ENCODE results near the gene TAS2R40.

DNA sequence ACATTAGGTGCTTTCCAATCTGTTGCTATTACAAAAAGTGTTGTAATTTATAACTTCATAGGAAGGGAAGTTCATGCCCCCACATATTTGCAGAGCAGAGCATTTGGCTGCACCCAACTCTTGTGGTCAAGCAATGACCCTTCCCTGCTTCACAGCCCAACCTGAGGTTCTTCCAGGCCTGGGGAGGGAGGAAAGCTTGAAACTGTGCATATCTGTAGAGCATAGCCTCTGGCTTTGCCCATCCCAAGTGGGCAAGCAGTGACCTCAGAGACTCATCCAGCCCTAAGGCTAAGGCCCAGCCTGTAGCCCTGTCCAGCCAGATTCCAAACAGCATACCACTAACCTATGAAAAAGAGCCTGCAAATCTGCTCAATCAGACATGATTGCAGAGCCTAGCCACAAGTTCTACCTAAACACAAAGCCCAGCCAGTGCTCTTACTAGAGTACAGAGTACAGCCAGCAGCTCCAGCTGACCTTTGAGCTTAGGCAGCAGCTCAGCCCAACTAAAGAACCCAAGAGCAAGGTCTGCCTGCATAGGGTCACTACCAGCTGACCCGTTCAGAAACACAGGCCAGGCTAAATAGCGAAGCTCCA lies 27.0 kb downstream of the TAS2R40 start:
- TF ChIP-seq, protein P1, sequence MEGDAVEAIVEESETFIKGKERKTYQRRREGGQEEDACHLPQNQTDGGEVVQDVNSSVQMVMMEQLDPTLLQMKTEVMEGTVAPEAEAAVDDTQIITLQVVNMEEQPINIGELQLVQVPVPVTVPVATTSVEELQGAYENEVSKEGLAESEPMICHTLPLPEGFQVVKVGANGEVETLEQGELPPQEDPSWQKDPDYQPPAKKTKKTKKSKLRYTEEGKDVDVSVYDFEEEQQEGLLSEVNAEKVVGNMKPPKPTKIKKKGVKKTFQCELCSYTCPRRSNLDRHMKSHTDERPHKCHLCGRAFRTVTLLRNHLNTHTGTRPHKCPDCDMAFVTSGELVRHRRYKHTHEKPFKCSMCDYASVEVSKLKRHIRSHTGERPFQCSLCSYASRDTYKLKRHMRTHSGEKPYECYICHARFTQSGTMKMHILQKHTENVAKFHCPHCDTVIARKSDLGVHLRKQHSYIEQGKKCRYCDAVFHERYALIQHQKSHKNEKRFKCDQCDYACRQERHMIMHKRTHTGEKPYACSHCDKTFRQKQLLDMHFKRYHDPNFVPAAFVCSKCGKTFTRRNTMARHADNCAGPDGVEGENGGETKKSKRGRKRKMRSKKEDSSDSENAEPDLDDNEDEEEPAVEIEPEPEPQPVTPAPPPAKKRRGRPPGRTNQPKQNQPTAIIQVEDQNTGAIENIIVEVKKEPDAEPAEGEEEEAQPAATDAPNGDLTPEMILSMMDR (IDR thresholded peaks at IDR 0.05): no peak
- TF ChIP-seq POLR2A (IDR thresholded peaks at IDR 0.05): no peak

All from body of pancreas (tissue), 4 donors.